ENCODE data around the gene TRIM9.

- TF ChIP-seq CTCF (IDR thresholded peaks at IDR 0.05), result no peak
- TF ChIP-seq POLR2A (IDR thresholded peaks at IDR 0.05), result no peak
These were observed 157.6 kb downstream of the TRIM9 start for GRCh38 chr14:50937325-50937724.
